Right atrium auricular region (tissue), 2 donors: ENCODE results near the gene AGTR1. TPM values are rescaled to one million over a fixed set of nuclear protein-coding genes. Genes with fewer than 3 reads are reported as not detected.

Experiments used
- DNase-seq: peaks from one replicate; pipeline ENCODE4 v3.0.0-alpha.2; 2019; ENCODE audit warnings: low spot score
- H3K27ac ChIP-seq, 2 donors: fragments of 200-600 bp; sonication (generic); 1 replicate in 1 of 2; 2 replicates in 1 of 2; pipeline ENCODE4 v1.5.1; 2016 to 2019
- H3K27me3 ChIP-seq, 2 donors: fragments of 200-600 bp; sonication (generic); one replicate each; pipeline versions ENCODE4 v1.5.1 to v1.6.0; 2017 to 2019
- H3K36me3 ChIP-seq: fragments of 200-600 bp; sonication (generic); one replicate; pipeline ENCODE4 v1.5.1; 2016
- H3K4me1 ChIP-seq, 2 donors: fragments of 200-600 bp; sonication (generic); one replicate each; pipeline versions ENCODE4 v1.5.1 to v1.6.0; 2017 to 2019
- H3K4me3 ChIP-seq, 2 donors: fragments of 200-600 bp; sonication (generic); 1 replicate in 1 of 2; 2 replicates in 1 of 2; pipeline ENCODE4 v1.5.1; 2017 to 2019; ENCODE audit warnings: mild to moderate bottlenecking in 1 of 2, moderate library complexity in 1 of 2
- H3K9me3 ChIP-seq, 2 donors: fragments of 200-600 bp; sonication (generic); one replicate each; pipeline ENCODE4 v1.5.1; 2019
- CTCF ChIP-seq, 2 donors: fragments of 200-600 bp; sonication (generic); IDR thresholded peaks; one replicate each; pipeline ENCODE4 v1.5.1; 2019; ENCODE audit warnings: antibody characterized with exemption in 2 of 2
- total RNA-seq, 2 donors: library from RNA; depleted of rRNA; stranded (reverse); fragments of >200 nt; gene quantifications; one replicate each; pipeline ENCODE4 v1.1.0, GENCODE V29; 2016

AGTR1 gene
- 10 to 100 TPM; 22.6 to 35.2 TPM for total RNA-seq

GRCh38 chr3:148697306-148698189 lies at the start of gene AGTR1:
AGTR1 (plus strand) TSS chr3:148697903; CDS start chr3:148741036, 43,133 bp downstream.
- H3K27ac ChIP-seq = peak within 1 kb of the TSS; percentile 73 to 84
- H3K4me1 ChIP-seq = no peaks in the 10 kb centered on the region
- no peak for TF ChIP-seq CTCF (IDR thresholded peaks at IDR 0.05)
- no peaks in the 10 kb centered on the region for H3K27me3 ChIP-seq
- no peaks in the 10 kb centered on the region for H3K9me3 ChIP-seq
- no peaks in the 10 kb centered on the region for H3K36me3 ChIP-seq
- peak; percentile 75 for DNase-seq
- H3K4me3 ChIP-seq = peak within 1 kb of the TSS; percentile 65 to 73

GRCh38 chr3:148648685-148649352 lies 48.9 kb upstream of the AGTR1 start:
- Histone ChIP-seq H3K27me3 (no peaks in the 10 kb centered on the region), H3K4me3 (no peak overlapping the region), H3K27ac (no peak overlapping the region)

DNA sequence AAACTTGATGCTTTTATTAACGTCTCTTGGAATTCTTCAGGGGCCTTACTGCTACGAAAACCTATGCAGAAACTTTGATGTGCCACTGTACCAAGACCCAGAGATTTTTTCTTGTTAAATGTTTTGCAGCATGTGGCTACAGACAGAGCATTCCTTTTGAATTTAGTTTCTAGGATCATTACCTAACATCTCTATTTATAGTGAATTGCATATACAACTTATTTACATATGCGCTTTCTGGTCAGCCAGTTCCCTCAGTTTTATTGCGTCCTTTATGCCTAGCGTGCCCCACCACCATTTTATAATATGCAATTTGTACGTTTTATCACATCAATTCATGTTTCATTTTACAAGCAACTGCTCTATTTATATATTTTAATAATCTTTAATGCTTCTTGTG lies 46.2 kb upstream of the AGTR1 start:
- Histone ChIP-seq H3K4me3 (no peak overlapping the region), H3K27me3 (no peaks in the 10 kb centered on the region), H3K27ac (no peak overlapping the region), H3K9me3 (no peaks in the 10 kb centered on the region), H3K36me3 (no peaks in the 10 kb centered on the region), H3K4me1 (peaks cover 0 to 10% of the 10 kb centered on the region in 2 donors)
- no peak for DNase-seq
- TF ChIP-seq CTCF (IDR thresholded peaks at IDR 0.05) = no peak

More at GRCh38 chr3:148648685-148649352, 48.9 kb upstream of the AGTR1 start:
- Histone ChIP-seq H3K4me1 (peaks cover 0 to 10% of the 10 kb centered on the region in 2 donors), H3K9me3 (no peaks in the 10 kb centered on the region), H3K36me3 (no peaks in the 10 kb centered on the region)
- TF ChIP-seq CTCF (IDR thresholded peaks at IDR 0.05) = no peak
- no peak for DNase-seq

DNA sequence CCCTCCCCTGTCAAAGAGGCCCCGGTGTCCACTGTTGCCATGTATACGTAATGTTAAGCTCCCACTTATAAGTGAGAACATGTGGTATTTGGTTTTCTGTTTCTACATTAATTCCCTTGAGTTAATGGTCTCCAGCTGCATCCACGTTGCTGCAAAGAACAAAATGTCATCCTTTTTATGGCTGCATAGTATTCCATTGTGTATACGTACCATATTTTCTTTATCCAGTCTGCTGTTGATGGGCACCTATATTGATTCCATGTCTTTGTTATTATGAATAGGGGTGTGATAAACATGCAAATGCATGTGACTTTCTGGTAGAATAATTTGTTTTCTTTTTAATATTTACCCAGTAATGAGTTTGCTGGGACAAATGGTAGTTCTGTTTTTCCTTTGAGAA lies 43.3 kb upstream of the AGTR1 start:
- Histone ChIP-seq H3K27ac (no peak overlapping the region), H3K4me3 (no peak overlapping the region), H3K4me1 (peaks cover 0 to 6% of the 10 kb centered on the region in 2 donors), H3K27me3 (no peaks in the 10 kb centered on the region), H3K9me3 (no peaks in the 10 kb centered on the region), H3K36me3 (no peaks in the 10 kb centered on the region)
- no peak for DNase-seq
- TF ChIP-seq CTCF (IDR thresholded peaks at IDR 0.05) = no peak

DNA sequence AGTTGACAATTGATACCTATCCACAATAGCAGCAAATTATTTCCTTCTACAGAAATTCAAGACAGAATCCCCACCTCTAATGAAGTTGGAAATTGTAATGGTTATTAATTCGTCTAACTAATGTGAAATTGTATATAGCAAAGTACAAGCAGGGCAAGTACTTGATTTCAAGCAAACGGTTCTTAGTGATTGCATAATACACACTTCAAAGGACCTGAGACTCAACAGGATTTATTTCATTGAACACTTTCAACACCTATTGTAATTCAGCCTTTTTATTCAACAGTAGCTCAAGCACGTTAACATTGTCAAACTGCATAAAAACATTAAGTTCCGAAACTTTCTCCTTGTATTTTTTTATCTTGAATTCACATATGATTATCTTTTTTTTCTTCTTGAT lies 40.2 kb upstream of the AGTR1 start:
- no peak overlapping the region for H3K27ac ChIP-seq
- no peak overlapping the region for H3K4me3 ChIP-seq
- H3K27me3 ChIP-seq = no peaks in the 10 kb centered on the region
- DNase-seq = no peak
- no peak for TF ChIP-seq CTCF (IDR thresholded peaks at IDR 0.05)
- no peaks in the 10 kb centered on the region for H3K36me3 ChIP-seq
- no peaks in the 10 kb centered on the region for H3K4me1 ChIP-seq
- no peaks in the 10 kb centered on the region for H3K9me3 ChIP-seq
